Lung (tissue), 12 donors: ENCODE measurements around the gene PIGB. TPM values are rescaled to one million over a fixed set of nuclear protein-coding genes. Genes with fewer than 3 reads are reported as not detected.
A peak's percentile ranks its signal among the peaks of the same experiment; 100 is the strongest.

Source experiments
- ATAC-seq: fragments of 200-7000 bp; cut with Tn5 transposase; one replicate; pipeline ENCODE4 v1.9.1; 2020; ENCODE audit warnings: moderate number of reproducible peaks; ENCODE audit not compliant: insufficient read depth, low FRiP score
- DNase-seq, 3 donors: peaks; one replicate each; pipeline ENCODE4 v3.0.0-alpha.2; 2013 to 2017
- H3K27ac ChIP-seq, 2 donors: one replicate each; pipeline ENCODE4 v1.5.1; 2013; ENCODE audit warnings: mild to moderate bottlenecking in 2 of 2, moderate library complexity in 2 of 2, control low read depth in 1 of 2, inconsistent platforms in 1 of 2, low read depth in 1 of 2, low read length in 1 of 2
- H3K27me3 ChIP-seq, 3 donors: one replicate each; pipeline ENCODE4 v1.5.1; 2013; ENCODE audit warnings: low read length in 2 of 3; ENCODE audit not compliant: control insufficient read depth in 3 of 3, insufficient read depth in 3 of 3
- H3K36me3 ChIP-seq, 4 donors: one replicate each; pipeline ENCODE4 v1.5.1; 2013; ENCODE audit warnings: low read length in 4 of 4, mild to moderate bottlenecking in 1 of 4, moderate library complexity in 1 of 4; ENCODE audit not compliant: control insufficient read depth in 4 of 4, insufficient read depth in 4 of 4
- H3K4me1 ChIP-seq, 5 donors: one replicate each; pipeline ENCODE4 v1.5.1; 2013; ENCODE audit warnings: low read length in 5 of 5, mild to moderate bottlenecking in 2 of 5, moderate library complexity in 1 of 5; ENCODE audit not compliant: control insufficient read depth in 5 of 5, insufficient read depth in 5 of 5
- H3K4me3 ChIP-seq: one replicate; pipeline ENCODE4 v1.5.1; 2013; ENCODE audit warnings: mild to moderate bottlenecking, control low read depth, moderate library complexity
- H3K9ac ChIP-seq, 2 donors: one replicate each; pipeline ENCODE4 v1.5.1; 2013; ENCODE audit warnings: low read length in 2 of 2, control low read depth in 1 of 2; ENCODE audit not compliant: insufficient read depth in 1 of 2
- H3K9me3 ChIP-seq, 4 donors: one replicate each; pipeline ENCODE4 v1.5.1; 2013; ENCODE audit warnings: low read length in 3 of 4, mild to moderate bottlenecking in 1 of 4, moderate library complexity in 1 of 4; ENCODE audit not compliant: control insufficient read depth in 4 of 4, insufficient read depth in 3 of 4
- WGBS, 2 donors: extraction: QIAGEN DNeasy Blood & Tissue Kit; methylation state at CpG; one replicate each; pipeline ENCODE4 v1.1.7; 2013; 5-methylcytosine and 5-hydroxymethylcytosine counted together
- polyA plus RNA-seq, 2 donors: library from polyadenylated mRNA; stranded (reverse); fragments of 200-250 nt; gene quantifications; one replicate each; pipeline ENCODE4 v1.2.1, GENCODE V29; 2013
- total RNA-seq, 2 donors: library from RNA; depleted of rRNA in 1 of 2; stranded (reverse); fragments of >200 nt in 1 of 2; gene quantifications; one replicate each; pipeline ENCODE4 v1.2.1, GENCODE V29; 2014 to 2021
- TF ChIP-seq, protein P1 (sequence below): IDR thresholded peaks from 2 replicates; pipeline ENCODE4 v1.5.1; 2012; ENCODE audit warnings: mild to moderate bottlenecking; ENCODE audit errors: control extremely low read depth, extremely low read depth
- donor health status: control.
- donor health status: control.
- donor health status: Bipolar disorder and iron deficiency.
- donor health status: healthy.
- donor health status: DM: yes; HTN: yes; CAD: no.

The PIGB gene
- total and polyA plus RNA-seq, 4 donors: 9.8 to 17.0 (median 12.9) TPM

- H3K27ac ChIP-seq: peak overlapping the region in 1 of 2 donors; percentile 68
- 54 to 60% methylated on average over 2 of the region's 2 CpGs for whole genome bisulfite sequencing, 2 donors
- H3K36me3 ChIP-seq: peaks cover 2 to 5% (median 3%) of the 10 kb centered on the region in 4 donors
- no peaks in the 10 kb centered on the region for H3K27me3 ChIP-seq
- ATAC-seq (peak; percentile 69), DNase-seq (peak; percentile 28 to 58 (median 35))
- TF ChIP-seq, protein P1, sequence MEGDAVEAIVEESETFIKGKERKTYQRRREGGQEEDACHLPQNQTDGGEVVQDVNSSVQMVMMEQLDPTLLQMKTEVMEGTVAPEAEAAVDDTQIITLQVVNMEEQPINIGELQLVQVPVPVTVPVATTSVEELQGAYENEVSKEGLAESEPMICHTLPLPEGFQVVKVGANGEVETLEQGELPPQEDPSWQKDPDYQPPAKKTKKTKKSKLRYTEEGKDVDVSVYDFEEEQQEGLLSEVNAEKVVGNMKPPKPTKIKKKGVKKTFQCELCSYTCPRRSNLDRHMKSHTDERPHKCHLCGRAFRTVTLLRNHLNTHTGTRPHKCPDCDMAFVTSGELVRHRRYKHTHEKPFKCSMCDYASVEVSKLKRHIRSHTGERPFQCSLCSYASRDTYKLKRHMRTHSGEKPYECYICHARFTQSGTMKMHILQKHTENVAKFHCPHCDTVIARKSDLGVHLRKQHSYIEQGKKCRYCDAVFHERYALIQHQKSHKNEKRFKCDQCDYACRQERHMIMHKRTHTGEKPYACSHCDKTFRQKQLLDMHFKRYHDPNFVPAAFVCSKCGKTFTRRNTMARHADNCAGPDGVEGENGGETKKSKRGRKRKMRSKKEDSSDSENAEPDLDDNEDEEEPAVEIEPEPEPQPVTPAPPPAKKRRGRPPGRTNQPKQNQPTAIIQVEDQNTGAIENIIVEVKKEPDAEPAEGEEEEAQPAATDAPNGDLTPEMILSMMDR: no peak
- H3K9me3 ChIP-seq: no peaks in the 10 kb centered on the region
- no peaks in the 10 kb centered on the region for H3K4me1 ChIP-seq
- H3K4me3 ChIP-seq: no peak overlapping the region
- H3K9ac ChIP-seq: no peak overlapping the region
These were observed 25.2 kb downstream of the PIGB start for GRCh38 chr15:55344206-55344605.

DNA sequence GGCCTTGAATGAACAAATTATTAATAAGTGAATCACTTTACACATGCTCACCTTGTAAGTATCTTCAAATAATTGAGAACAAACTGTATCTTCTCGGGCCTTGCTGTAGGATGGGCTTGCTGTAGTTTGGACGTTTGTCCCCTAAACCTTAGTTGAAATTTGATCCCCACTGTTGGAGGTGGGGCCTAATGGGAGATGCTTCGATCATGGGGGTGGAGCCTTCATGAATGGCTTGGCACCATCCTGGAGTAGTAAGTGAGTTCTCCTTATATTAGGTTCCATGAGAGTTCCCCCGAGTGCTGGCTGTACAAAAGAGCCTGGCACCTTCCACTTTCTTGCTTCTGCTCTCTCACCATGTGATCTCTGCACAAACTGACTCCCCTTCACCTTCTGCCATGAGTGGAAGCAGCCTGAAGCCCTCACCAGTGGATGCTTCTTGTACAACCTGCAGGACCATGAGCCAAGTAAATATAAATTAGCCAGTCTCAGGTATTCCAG lies 29.3 kb downstream of the PIGB start:
- H3K27me3 ChIP-seq: no peaks in the 10 kb centered on the region
- 82 to 83% methylated on average over 4 of the region's 4 CpGs for WGBS, 2 donors
- peaks cover 0 to 5% (median 3%) of the 10 kb centered on the region in 4 donors for H3K36me3 ChIP-seq
- TF ChIP-seq, protein P1: no peak
- ATAC-seq (no peak), DNase-seq (no peak)
- no peaks in the 10 kb centered on the region for H3K4me1 ChIP-seq
- no peak overlapping the region for H3K27ac ChIP-seq
- H3K4me3 ChIP-seq: no peak overlapping the region
- no peak overlapping the region for H3K9ac ChIP-seq
- H3K9me3 ChIP-seq: no peaks in the 10 kb centered on the region

GRCh38 chr15:55349282-55349681 lies 30.3 kb downstream of the PIGB start:
- 95 to 100% methylated on average over 2 of the region's 2 CpGs for WGBS, 2 donors
- no peaks in the 10 kb centered on the region for H3K9me3 ChIP-seq
- DNase-seq: no peak
- H3K27ac ChIP-seq: no peak overlapping the region
- ATAC-seq: no peak
- peaks cover 0 to 5% (median 3%) of the 10 kb centered on the region in 4 donors for H3K36me3 ChIP-seq
- H3K27me3 ChIP-seq: no peaks in the 10 kb centered on the region
- no peaks in the 10 kb centered on the region for H3K4me1 ChIP-seq
- no peak overlapping the region for H3K9ac ChIP-seq
- TF ChIP-seq, protein P1: no peak
- H3K4me3 ChIP-seq: no peak overlapping the region

GRCh38 chr15:55353025-55353424 lies 34.0 kb downstream of the PIGB start:
- TF ChIP-seq, protein P1: no peak
- H3K9ac ChIP-seq: no peak overlapping the region
- WGBS, 2 donors: 88 to 96% methylated on average over 2 of the region's 2 CpGs
- peaks cover 0 to 3% (median 2%) of the 10 kb centered on the region in 4 donors for H3K36me3 ChIP-seq
- H3K4me1 ChIP-seq: no peaks in the 10 kb centered on the region
- no peaks in the 10 kb centered on the region for H3K9me3 ChIP-seq
- H3K27ac ChIP-seq: no peak overlapping the region
- no peaks in the 10 kb centered on the region for H3K27me3 ChIP-seq
- DNase-seq (no peak), ATAC-seq (no peak)
- H3K4me3 ChIP-seq: no peak overlapping the region
